DND-41 (cell line): ENCODE data around the gene FARSA.

Experiments used
- CTCF ChIP-seq: IDR thresholded peaks from 2 replicates; pipeline ENCODE4 v1.5.1; 2012; ENCODE audit warnings: borderline replicate concordance, low read length, moderate library complexity, mild to moderate bottlenecking; ENCODE audit not compliant: poor library complexity, severe bottlenecking; ENCODE audit errors: extremely low read depth
- EZH2 ChIP-seq: IDR thresholded peaks from 3 replicates; pipeline ENCODE4 v1.6.1; 2012; ENCODE audit warnings: borderline replicate concordance, low read depth, mild to moderate bottlenecking, moderate library complexity, low read length, inconsistent platforms; ENCODE audit not compliant: severe bottlenecking

- TF ChIP-seq CTCF = no peak
- no peak for TF ChIP-seq EZH2
Measured at GRCh38 chr19:12884202-12884601, 49.3 kb downstream of the FARSA start.
